GM12872 (cell line): ENCODE results near the gene EFNA5.

Experiments
- TF ChIP-seq, protein P1 (sequence below): IDR thresholded peaks from 3 replicates; pipeline ENCODE4 v1.5.1; 2011; ENCODE audit warnings: low read depth, mild to moderate bottlenecking, low read length, moderate library complexity; ENCODE audit not compliant: insufficient read depth

EFNA5 gene

GRCh38 chr5:107607671-107608345 is 62.9 kb downstream of the EFNA5 start:
- TF ChIP-seq, protein P1, sequence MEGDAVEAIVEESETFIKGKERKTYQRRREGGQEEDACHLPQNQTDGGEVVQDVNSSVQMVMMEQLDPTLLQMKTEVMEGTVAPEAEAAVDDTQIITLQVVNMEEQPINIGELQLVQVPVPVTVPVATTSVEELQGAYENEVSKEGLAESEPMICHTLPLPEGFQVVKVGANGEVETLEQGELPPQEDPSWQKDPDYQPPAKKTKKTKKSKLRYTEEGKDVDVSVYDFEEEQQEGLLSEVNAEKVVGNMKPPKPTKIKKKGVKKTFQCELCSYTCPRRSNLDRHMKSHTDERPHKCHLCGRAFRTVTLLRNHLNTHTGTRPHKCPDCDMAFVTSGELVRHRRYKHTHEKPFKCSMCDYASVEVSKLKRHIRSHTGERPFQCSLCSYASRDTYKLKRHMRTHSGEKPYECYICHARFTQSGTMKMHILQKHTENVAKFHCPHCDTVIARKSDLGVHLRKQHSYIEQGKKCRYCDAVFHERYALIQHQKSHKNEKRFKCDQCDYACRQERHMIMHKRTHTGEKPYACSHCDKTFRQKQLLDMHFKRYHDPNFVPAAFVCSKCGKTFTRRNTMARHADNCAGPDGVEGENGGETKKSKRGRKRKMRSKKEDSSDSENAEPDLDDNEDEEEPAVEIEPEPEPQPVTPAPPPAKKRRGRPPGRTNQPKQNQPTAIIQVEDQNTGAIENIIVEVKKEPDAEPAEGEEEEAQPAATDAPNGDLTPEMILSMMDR, result 0 out of 3 replicates have a peak, but pooled peaks have one; percentile 3

- TF ChIP-seq, protein P1, result no peak
These were observed 63.5 kb downstream of the EFNA5 start for GRCh38 chr5:107607196-107607595.

DNA sequence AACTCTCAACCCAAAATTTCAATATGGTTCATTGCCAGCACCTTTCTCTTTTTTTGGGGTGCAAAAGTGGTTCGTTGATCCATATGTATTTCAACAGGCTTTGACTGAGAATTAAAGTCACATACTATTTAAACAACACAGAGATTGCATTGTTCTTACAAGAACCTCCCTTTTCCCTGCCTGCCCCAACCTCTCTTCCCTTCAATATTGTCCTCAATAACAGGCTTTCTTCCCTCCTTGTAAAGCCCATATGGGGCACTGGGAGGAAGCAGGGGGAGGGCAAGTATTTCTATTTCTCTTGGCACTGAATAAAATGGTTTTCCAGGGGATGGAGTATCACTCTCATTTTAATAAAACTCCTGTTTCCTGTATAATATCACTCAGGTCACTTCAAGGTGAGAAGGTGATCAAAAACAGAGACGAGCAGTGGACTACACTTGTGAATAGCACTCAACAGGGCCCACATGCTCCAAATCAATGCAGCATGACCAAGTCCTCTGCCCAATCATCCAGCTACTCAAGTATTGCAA is 65.1 kb downstream of the EFNA5 start:
- TF ChIP-seq, protein P1, result no peak

DNA sequence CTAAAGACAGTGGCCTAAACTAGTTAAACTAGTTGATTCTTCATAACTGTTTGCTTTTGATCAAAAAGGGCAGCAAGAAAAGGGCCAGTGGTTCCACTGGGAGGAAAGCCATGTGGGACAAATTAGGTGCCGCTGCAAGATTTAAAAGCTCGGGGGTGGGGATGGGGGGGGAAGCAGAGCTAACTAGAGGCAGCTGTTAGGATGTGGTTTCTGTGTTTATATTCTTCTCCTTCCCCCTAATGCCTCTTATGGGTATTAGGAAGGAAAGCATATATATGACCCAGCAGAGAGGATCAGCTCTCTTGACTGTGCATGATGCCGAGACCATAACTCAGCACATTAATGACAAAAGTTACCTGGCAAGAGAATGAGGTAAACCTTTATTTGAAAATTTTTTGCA is 65.7 kb downstream of the EFNA5 start:
- TF ChIP-seq, protein P1, result no peak

- TF ChIP-seq, protein P1, result no peak
These were observed 66.4 kb downstream of the EFNA5 start for GRCh38 chr5:107604146-107604910.

DNA sequence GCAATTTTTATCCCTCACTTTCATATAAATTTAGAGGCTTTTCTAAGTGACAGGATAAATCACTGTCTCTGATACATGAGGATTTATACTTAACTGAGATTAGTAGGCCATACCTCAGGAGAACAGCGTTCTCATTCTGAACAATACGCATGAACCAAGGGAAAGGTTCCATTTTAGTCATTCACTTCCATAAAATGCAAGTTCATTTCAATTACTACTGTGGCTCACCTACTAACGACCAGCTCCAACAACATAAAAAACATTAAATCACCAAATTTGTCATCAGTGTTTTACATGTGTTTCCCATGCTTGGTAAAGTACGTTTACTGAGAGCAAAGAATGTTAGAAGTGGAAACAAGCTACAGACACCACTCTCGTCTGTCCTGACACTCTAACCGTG is 67.4 kb downstream of the EFNA5 start:
- TF ChIP-seq, protein P1, result no peak

GRCh38 chr5:107602896-107603295 is 67.8 kb downstream of the EFNA5 start:
- TF ChIP-seq, protein P1, result no peak
